Stimulated activated CD8-positive, alpha-beta memory T cell treated with anti-CD3 and anti-CD28 coated beads, Interleukin-2, amount 100 ng/mL, for 48 hours (primary cell): ENCODE data around the gene KLK2.

Experiments
- DNase-seq, 2 donors: peaks; one replicate each; pipeline ENCODE4 v3.0.0-alpha.2; 2020; ENCODE audit warnings: low read depth in 2 of 2

Gene KLK2

GRCh38 chr19:50873056-50873455 is at the start of gene KLK2:
Gene KLK2 (plus strand): TSS chr19:50873439. CDS start chr19:50873474, 35 bp downstream.
- DNase-seq = no peak

GRCh38 chr19:50826492-50827240 is 46.6 kb upstream of the KLK2 start:
- DNase-seq = no peak

GRCh38 chr19:50827476-50827875 is 45.8 kb upstream of the KLK2 start:
- DNase-seq = no peak

- DNase-seq = no peak
Observed at GRCh38 chr19:50829801-50830200, 43.4 kb upstream of the KLK2 start.

- no peak for DNase-seq
Observed at GRCh38 chr19:50830266-50831025, 42.8 kb upstream of the KLK2 start.

- no peak for DNase-seq
Observed at GRCh38 chr19:50831026-50831396, 42.2 kb upstream of the KLK2 start.

- no peak for DNase-seq
Observed at GRCh38 chr19:50832666-50833065, 40.6 kb upstream of the KLK2 start.

GRCh38 chr19:50833117-50833801 is 40.0 kb upstream of the KLK2 start, which contains the start of gene KLK15:
Gene KLK15 (minus strand): TSS chr19:50833574. CDS start chr19:50831492, 2,082 bp downstream.
- no peak for DNase-seq

- no peak for DNase-seq
Observed at GRCh38 chr19:50833802-50834167, 39.5 kb upstream of the KLK2 start.

GRCh38 chr19:50835103-50835784 is 38.0 kb upstream of the KLK2 start:
- no peak for DNase-seq

GRCh38 chr19:50835785-50836542 is 37.3 kb upstream of the KLK2 start:
- DNase-seq = peak; percentile 62 to 68

- DNase-seq = no peak
Observed at GRCh38 chr19:50836543-50837195, 36.6 kb upstream of the KLK2 start.

GRCh38 chr19:50837300-50837699 is 35.9 kb upstream of the KLK2 start:
- DNase-seq = no peak

- DNase-seq = no peak
Observed at GRCh38 chr19:50838239-50838638, 35.0 kb upstream of the KLK2 start.

GRCh38 chr19:50839712-50840655 is 33.3 kb upstream of the KLK2 start:
- DNase-seq = no peak

GRCh38 chr19:50842130-50842529 is 31.1 kb upstream of the KLK2 start:
- DNase-seq = no peak

GRCh38 chr19:50843205-50843604 is 30.0 kb upstream of the KLK2 start:
- DNase-seq = no peak

- DNase-seq = no peak
Observed at GRCh38 chr19:50843701-50844221, 29.5 kb upstream of the KLK2 start.

GRCh38 chr19:50844296-50844935 is 28.8 kb upstream of the KLK2 start:
- no peak for DNase-seq
